HG03520 (cell line): ENCODE measurements around the gene CPO.

ENCODE experiments used
- ATAC-seq: cut with Tn5 transposase; IDR thresholded peaks from one replicate; pipeline ENCODE4 v1.9.1; 2021; ENCODE audit warnings: mild to moderate bottlenecking, moderate library complexity; ENCODE audit not compliant: unreplicated experiment

The CPO gene

DNA sequence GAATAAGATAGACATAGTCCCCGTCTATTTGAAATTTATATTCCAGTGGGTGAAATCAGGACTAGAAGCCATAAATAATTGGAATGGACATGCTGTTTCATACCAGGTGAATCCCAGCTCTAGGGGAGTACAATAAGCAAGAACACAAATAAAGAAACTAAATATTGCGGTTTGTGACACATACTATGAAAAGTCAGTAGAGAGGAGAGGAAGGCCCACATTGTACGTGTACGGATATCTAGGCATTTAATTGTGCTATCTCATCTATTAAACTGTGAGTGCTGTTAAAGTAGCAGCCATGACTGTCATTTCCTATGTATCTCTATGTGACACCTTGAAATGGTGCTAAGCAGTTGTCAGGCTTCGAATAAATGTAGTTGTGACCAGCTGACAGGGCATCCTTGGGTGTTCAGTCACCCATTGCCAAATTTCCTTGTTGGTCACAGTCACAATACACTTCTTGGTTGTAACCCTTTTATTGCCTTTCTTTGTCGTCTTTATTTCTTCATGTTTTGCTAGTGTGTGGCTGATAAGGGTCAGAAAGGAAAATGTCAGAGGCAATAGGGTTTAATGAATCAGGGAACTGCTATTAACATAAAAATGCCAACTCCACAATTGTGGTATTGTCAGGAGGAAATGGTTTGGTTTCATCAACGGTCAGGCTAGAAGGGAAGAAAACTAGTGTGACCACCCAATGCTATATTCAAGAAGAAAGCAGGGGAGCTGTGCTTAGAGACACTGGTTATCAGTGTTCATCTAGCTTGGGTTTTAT lies 31.5 kb downstream of the CPO start:
- no peak for ATAC-seq

DNA sequence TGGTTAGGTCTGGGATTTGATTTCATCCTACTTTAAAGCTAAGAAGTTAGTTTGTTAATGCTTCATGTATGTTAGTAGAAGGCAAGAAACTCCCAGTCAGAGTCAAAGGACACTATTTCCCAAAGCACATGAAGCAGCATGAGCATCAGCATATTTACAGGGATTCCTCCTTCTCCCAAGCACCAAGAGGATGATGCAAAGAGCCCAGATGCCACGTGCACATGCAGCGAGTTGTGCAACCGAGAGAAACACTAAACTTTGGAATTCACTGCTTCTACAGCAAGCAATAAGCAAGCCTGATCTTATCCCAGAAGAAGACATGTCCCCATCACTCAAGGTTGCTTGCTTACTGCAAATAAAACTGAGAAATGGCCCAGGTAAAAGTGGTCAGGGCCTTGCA lies 32.5 kb downstream of the CPO start:
- ATAC-seq = no peak

DNA sequence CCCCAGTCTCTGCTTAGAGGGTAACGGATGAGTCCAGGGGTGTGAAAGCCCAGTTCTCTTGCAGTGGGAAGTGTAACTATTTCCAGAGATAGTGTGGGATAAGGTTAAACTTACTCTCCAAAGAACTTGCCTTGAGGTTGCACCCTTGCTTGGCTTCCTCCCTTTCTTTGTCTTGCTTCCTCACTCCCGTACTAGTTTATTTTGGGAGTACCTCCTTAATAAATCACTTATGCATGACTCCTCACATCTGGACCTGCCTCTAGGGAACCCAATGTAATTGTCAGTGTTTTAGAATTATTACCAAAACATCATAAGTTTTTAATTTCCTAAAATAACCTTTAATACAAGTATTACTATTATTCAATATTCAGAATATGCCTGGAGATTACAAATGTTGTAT lies 35.2 kb downstream of the CPO start:
- ATAC-seq = no peak

- ATAC-seq = no peak
Observed at GRCh38 chr2:206978746-206979145, 39.4 kb downstream of the CPO start.

DNA sequence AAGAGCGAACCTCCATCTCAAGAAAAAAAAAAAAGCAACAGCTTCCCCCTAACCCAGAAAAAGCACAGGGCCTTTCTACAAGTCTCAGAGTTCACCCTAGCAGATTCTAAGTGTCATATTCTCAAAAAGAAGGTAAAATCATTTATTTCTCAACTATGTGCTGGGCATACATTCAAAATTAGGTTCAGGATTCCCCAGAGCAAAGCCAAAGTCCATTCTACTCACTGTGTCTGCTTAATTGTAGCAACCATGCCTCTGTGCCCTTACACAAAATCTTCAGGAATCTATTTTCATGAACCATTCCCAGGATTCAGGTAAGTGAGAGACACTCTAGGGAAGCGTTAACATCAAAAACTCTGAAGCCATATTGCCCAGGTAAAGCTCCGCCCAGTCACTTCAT lies 40.0 kb downstream of the CPO start:
- ATAC-seq = no peak

- ATAC-seq = no peak
Observed at GRCh38 chr2:206979922-206980321, 40.6 kb downstream of the CPO start.

DNA sequence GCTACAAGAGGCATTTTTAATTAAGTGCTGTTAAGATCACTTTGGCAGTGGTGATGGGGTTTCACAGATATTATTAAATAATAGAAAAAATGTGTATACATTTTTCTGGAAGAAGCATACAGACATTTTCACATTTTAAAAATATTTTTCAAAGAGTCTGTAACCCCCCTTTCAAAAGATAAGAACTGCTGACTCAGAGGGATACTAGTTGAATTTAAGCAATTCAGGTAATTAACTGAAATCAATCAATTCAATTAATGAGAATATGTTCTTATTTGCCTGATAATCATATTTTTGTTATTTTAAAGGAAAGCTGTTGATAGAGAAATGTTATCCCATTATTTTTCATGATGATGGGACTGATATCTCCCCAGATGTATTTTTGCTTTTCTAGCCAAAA lies 41.1 kb downstream of the CPO start:
- ATAC-seq = no peak

DNA sequence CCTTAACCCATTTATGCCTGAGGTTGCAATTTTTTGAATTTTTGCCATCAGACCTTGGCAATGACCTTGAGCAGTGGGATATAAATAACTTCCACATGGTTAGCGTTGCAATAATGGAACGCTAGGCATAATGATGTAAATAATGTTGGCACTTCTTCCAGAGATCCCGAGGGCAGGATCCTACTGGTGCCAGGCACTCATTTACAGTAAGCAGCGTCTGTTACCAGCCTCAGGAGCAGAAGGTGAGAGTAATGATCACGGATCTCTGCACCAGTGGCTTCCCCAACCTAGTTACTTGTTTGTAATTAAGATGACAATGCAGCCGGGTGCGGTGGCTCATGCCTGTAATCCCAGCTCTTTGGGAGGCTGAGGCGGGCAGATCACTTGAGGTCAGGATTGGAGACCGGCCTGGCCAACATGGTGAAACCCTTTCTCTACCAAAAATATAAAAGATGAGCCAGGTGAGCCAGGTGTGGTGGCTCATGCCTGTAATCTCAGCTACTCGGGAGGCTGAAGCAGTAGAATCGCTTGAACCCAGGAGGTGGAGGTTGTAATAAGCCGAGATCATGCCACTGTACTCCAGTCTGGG lies 41.9 kb downstream of the CPO start:
- no peak for ATAC-seq

DNA sequence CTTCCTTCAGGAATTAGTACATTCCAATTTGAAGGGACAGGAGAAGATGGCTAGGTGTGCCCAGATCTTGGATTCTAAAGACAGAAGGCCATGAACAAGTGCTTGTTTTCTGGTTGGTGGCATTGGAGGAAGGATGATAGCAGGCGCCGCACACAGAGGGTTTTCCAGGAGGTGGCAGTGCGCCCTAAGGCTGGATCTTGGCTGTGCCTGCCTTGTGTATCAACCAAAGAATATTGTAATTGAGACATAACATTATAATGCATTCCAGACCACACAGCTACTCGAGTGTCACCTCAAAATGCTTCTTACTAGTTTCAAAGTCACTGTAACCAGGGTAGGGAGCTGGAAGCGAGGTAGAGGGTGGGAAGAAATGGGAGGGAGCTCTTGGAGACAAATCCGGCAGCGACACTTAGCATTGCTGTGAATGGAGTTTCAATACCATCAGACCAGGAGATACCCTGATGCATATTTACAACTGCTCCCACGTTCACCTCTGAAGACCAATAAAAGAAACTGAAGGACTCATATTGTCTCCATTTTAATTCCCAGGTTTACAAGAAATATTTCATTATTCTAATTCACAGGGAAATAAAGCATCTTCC lies 42.5 kb downstream of the CPO start:
- no peak for ATAC-seq

DNA sequence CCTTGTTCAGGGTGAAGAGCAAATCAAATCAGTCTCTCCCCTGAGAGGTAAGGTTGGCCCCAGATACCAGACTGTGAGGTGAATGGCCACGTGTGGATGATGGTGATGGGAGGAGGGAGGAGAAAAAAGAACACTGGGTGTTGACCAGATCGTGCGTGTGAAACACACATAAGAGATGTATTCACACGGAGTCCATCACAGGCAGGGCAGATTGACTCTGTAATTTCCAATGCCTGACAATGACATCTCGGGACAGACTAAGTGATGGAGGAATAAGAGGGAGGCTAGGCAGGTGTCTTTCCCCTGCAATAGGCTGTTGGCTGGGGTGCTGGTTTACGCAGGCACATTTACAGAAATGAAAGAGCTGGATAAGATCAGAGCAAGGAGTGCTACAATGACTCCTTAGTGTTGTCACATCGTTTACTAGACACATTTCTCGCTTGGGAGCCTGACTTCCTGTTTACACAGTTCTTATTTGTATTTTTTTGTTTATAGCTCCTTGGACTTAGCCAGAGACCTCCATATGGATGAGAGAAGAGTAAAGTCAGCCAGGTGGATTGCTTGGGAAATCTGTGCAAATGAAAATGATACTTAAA lies 43.1 kb downstream of the CPO start:
- no peak for ATAC-seq

- no peak for ATAC-seq
Observed at GRCh38 chr2:206983161-206983859, 44.0 kb downstream of the CPO start.

DNA sequence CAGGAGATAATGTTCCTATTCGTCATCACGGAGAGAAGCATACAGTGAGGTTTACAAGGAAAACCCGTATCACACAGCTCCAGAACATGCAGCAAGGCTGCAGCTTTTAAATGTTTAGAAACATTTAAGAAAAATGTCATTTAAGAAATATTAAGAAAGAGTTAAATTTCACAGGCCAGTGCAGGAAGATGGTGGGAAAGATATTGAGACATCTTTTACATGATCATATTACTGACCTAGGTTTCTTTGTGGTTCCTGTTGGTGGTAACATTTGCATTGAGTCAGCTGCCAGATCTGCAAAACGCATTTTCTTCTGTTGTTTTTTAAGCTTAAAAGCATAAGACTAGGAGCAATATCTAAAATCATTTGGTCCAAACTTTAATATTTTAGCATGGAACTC lies 44.9 kb downstream of the CPO start:
- no peak for ATAC-seq

GRCh38 chr2:206986943-206987342 lies 47.6 kb downstream of the CPO start:
- ATAC-seq = no peak

- no peak for ATAC-seq
Observed at GRCh38 chr2:206987810-206988209, 48.5 kb downstream of the CPO start.

DNA sequence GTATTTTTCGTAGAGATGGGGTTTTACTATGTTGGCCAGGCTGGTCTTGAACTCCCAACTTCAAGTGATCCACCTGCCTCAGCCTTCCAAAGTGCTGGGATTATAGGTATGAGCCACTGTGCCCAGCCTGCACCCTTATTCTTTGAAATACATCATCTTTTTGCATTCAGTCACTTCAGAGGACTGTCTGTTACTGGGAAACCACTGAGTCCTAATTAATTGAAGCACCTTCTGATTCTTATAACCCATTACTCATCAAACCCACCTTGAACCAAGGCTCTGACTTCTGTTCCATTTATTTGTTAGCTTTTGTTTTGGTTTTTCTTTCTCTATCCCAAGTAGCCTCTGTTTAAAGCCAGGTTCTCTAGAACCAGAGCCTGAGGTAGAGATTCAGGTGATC lies 49.6 kb downstream of the CPO start:
- no peak for ATAC-seq

GRCh38 chr2:206989311-206989710 lies 50.0 kb downstream of the CPO start:
- ATAC-seq = peak; percentile 80

DNA sequence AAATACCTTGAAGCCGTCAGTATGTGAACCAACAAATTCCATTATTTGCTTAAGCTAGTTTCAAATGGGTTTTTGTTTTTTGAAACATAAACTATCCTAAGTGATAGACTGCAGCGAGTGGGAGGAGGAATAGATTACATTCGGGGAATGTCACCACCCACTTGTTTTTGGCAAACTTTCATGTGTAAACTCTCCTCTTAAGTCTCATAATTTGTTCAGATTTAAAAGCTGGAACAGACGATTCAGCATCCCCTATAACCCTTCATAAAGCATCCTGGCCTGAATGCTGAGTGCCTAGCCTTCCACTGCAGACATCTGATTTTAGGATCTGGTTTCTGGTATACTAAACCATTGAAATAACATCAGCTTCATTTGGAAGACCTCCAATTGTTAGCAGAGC lies 51.0 kb downstream of the CPO start:
- ATAC-seq = no peak

- no peak for ATAC-seq
Observed at GRCh38 chr2:206991070-206991469, 51.8 kb downstream of the CPO start.

DNA sequence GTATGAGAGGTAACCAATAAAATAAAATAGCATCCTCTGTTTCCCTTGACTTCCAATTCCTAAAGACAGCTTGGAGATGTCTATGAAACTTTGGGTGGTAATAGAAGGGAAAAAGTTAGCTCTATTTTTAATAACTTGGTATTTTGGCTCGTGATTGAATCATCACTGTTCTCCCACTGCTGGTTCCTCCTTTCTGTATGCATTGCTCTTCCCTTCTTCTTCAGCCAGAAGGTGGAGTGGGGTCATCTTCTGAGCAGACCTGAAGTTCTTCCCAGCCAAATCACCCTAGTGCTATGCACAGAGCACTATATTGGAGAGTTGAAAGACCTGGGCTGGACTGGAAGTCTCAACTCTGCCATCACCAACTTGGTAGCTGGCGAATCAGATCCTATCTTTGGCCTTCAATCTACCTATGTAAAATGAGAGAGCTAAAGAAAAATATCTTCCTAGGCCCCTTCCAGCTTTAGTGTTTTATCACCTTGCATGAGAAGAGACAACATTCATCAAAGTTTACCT lies 54.1 kb downstream of the CPO start:
- ATAC-seq = no peak

DNA sequence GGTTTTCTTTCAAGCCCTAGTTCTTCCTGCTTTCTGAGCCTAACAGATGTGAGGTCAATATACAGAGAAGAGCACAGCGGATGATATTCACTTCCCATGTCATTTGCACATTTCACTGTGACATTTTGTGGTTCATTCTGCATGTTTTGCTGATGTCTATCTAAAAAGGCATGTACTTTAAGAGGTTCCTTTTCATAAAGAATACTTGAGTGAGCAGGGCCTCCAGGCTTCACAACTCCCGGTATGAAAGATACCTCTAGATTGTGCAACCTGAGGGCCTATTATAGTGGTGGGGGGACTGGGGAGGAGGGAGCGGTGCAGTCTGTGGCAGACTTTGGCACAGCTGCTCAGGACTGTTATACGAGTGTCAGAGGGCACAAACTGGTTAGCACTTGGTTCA lies 54.6 kb downstream of the CPO start:
- ATAC-seq = no peak

- no peak for ATAC-seq
Observed at GRCh38 chr2:206996556-206997065, 57.3 kb downstream of the CPO start.
